HEK293T (cell line): Measurements from ENCODE around the gene LIMD2.

Experiments used
- ELF4 ChIP-seq: fragments of 450-650 bp; IDR thresholded peaks from 2 replicates; pipeline ENCODE4 v1.6.1; 2017; ENCODE audit warnings: antibody characterized with exemption
- FOXM1 ChIP-seq: fragments of 450-650 bp; IDR thresholded peaks from 2 replicates; pipeline ENCODE4 v1.6.1; 2017; ENCODE audit warnings: mild to moderate bottlenecking, borderline replicate concordance
- HDGF ChIP-seq: fragments of 450-650 bp; IDR thresholded peaks from 2 replicates; pipeline ENCODE4 v1.6.1; 2017; ENCODE audit warnings: antibody characterized with exemption, borderline replicate concordance
- SP1 ChIP-seq: fragments of 450-650 bp; IDR thresholded peaks from 2 replicates; pipeline ENCODE4 v1.6.1; 2017
- TARDBP ChIP-seq: fragments of 450-650 bp; IDR thresholded peaks from 2 replicates; pipeline ENCODE4 v1.6.1; 2016

DNA sequence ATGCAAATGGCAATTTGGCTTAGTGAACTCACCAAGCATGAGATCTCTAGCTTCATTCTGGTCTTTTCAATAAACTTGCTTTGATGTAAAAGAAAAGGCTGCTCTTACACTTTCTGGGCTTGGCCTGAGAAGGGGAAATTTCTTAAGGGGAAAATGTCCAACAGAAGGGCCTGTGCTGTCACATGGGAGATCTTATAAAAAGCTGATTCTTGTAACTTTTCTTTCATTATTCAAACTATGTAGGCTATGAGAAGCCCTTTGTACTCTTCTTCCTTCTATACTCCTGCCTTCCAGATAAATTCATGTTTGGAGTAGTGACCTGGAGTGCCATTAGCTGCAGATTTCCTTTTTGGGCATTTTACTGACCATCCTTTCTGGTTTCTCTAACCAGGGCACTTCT lies 16.9 kb downstream of the LIMD2 start:
- TF ChIP-seq FOXM1 (no peak), ELF4 (no peak), TARDBP (no peak), SP1 (no peak), HDGF (no peak)
